ENCODE data around the gene IFIH1.

Gene IFIH1

GRCh38 chr2:162257425-162257824 is 61.1 kb downstream of the IFIH1 start:
- DNase-seq (ENCODE audit: low spot score) = no peak

- no peak for DNase-seq (ENCODE audit: low spot score)
Measured at GRCh38 chr2:162256591-162256991, 61.9 kb downstream of the IFIH1 start.

GRCh38 chr2:162254236-162254871 is 64.1 kb downstream of the IFIH1 start:
- no peak for DNase-seq (ENCODE audit: low spot score)

- no peak for DNase-seq (ENCODE audit: low spot score)
Measured at GRCh38 chr2:162253435-162253834, 65.0 kb downstream of the IFIH1 start.

- DNase-seq (ENCODE audit: low spot score) = no peak
Measured at GRCh38 chr2:162252153-162252552, 66.3 kb downstream of the IFIH1 start.

- DNase-seq (ENCODE audit: low spot score) = no peak
Measured at GRCh38 chr2:162245781-162246180, 72.7 kb downstream of the IFIH1 start.

- DNase-seq (ENCODE audit: low spot score) = no peak
Measured at GRCh38 chr2:162245061-162245460, 73.4 kb downstream of the IFIH1 start.

GRCh38 chr2:162244541-162245031 is 73.9 kb downstream of the IFIH1 start:
- DNase-seq (ENCODE audit: low spot score) = no peak

- no peak for DNase-seq (ENCODE audit: low spot score)
Measured at GRCh38 chr2:162243715-162244114, 74.8 kb downstream of the IFIH1 start.

GRCh38 chr2:162243294-162243693 is 75.2 kb downstream of the IFIH1 start, which contains the start of gene FAP:
FAP (minus strand) TSS chr2:162243445; CDS start chr2:162243327, 118 bp downstream.
- no peak for DNase-seq (ENCODE audit: low spot score)

GRCh38 chr2:162242586-162243280 is 75.8 kb downstream of the IFIH1 start:
- no peak for DNase-seq (ENCODE audit: low spot score)

- DNase-seq (ENCODE audit: low spot score) = no peak
Measured at GRCh38 chr2:162241571-162241970, 76.9 kb downstream of the IFIH1 start.

- DNase-seq (ENCODE audit: low spot score) = no peak
Measured at GRCh38 chr2:162234620-162235462, 83.6 kb downstream of the IFIH1 start.

- no peak for DNase-seq (ENCODE audit: low spot score)
Measured at GRCh38 chr2:162233197-162233596, 85.3 kb downstream of the IFIH1 start.

- no peak for DNase-seq (ENCODE audit: low spot score)
Measured at GRCh38 chr2:162232671-162233070, 85.8 kb downstream of the IFIH1 start.

GRCh38 chr2:162232027-162232426 is 86.5 kb downstream of the IFIH1 start:
- no peak for DNase-seq (ENCODE audit: low spot score)

- no peak for DNase-seq (ENCODE audit: low spot score)
Measured at GRCh38 chr2:162230761-162231160, 87.7 kb downstream of the IFIH1 start.

- DNase-seq (ENCODE audit: low spot score) = no peak
Measured at GRCh38 chr2:162226836-162227235, 91.6 kb downstream of the IFIH1 start.

GRCh38 chr2:162221064-162221463 is 97.4 kb downstream of the IFIH1 start:
- DNase-seq (ENCODE audit: low spot score) = peak; percentile 61

GRCh38 chr2:162220368-162220767 is 98.1 kb downstream of the IFIH1 start:
- DNase-seq (ENCODE audit: low spot score) = no peak

GRCh38 chr2:162219426-162219825 is 99.1 kb downstream of the IFIH1 start:
- DNase-seq (ENCODE audit: low spot score) = no peak

GRCh38 chr2:162217598-162217997 is 100.9 kb downstream of the IFIH1 start:
- DNase-seq (ENCODE audit: low spot score) = no peak

Measured in NAMALWA (cell line).